H1 (cell line): ENCODE results near the gene NR2C2AP. TPM values are rescaled to one million over a fixed set of nuclear protein-coding genes. Genes with fewer than 3 reads are reported as not detected.

Experiments used
- CTCF ChIA-PET: fragments of 300-600 bp; sonication (Branson Sonifier 250); formaldehyde crosslinking; loops from one replicate; lab custom pipeline; 2021; ENCODE audit not compliant: partially characterized antibody; lab: Charles Lee
- POLR2A ChIA-PET: fragments of 300-600 bp; sonication (Branson Sonifier 250); formaldehyde crosslinking; loops from one replicate; lab custom pipeline; 2021; ENCODE audit warnings: inconsistent platforms; ENCODE audit not compliant: partially characterized antibody; lab: Charles Lee
- DNase-seq, 2 experiments: peaks; one replicate each; pipeline versions ENCODE4 v3.0.0 to v3.0.0-alpha.2; 2010 to 2022; ENCODE audit warnings: low spot score in 2 of 2, low read depth in 1 of 2, mixed read lengths in 1 of 2
- FAIRE-seq: peaks from 2 replicates; lab custom pipeline; 2011; peaks lifted over from hg19 to GRCh38; lab: Jason Lieb, UNC
- H2AFZ ChIP-seq: 2 replicates; pipeline ENCODE4 v1.8.1; 2012; ENCODE audit warnings: low read length, inconsistent platforms
- H2AK5ac ChIP-seq: 2 replicates; pipeline ENCODE4 v1.6.1; 2013; ENCODE audit warnings: low read depth, low read length
- H2BK120ac ChIP-seq: replicated peaks from 2 replicates; pipeline ENCODE3; 2013; ENCODE audit warnings: low read depth, low read length, inconsistent platforms
- H2BK12ac ChIP-seq: 2 replicates; pipeline ENCODE4 v1.6.1; 2013; ENCODE audit warnings: low read depth, low read length
- H2BK15ac ChIP-seq: 2 replicates; pipeline ENCODE4 v1.6.1; 2013; ENCODE audit warnings: low read length
- H2BK20ac ChIP-seq: 2 replicates; pipeline ENCODE4 v1.6.1; 2013; ENCODE audit warnings: low read length
- H2BK5ac ChIP-seq: 2 replicates; pipeline ENCODE4 v1.6.1; 2013; ENCODE audit warnings: low read depth, low read length
- H3K14ac ChIP-seq: 2 replicates; pipeline ENCODE4 v1.6.1; 2013; ENCODE audit warnings: inconsistent platforms; ENCODE audit not compliant: insufficient read length
- H3K18ac ChIP-seq: 2 replicates; pipeline ENCODE4 v1.6.1; 2013; ENCODE audit warnings: low read length; ENCODE audit errors: extremely low read depth
- H3K23ac ChIP-seq: 2 replicates; pipeline ENCODE4 v1.6.1; 2013; ENCODE audit warnings: inconsistent platforms; ENCODE audit not compliant: insufficient read length
- H3K23me2 ChIP-seq: 2 replicates; pipeline ENCODE4 v1.6.1; 2013; ENCODE audit warnings: low read depth, low read length
- H3K27ac ChIP-seq: 2 replicates; pipeline ENCODE4 v1.6.1; 2011; ENCODE audit warnings: low read depth, low read length, inconsistent platforms
- H3K27me3 ChIP-seq, 4 experiments: replicated peaks in 1 of 4; 1 replicate in 1 of 4; 2 replicates in 3 of 4; pipeline versions ENCODE4 v1.6.1 to v1.8.1; 2011 to 2013; ENCODE audit warnings: low read length in 3 of 4, mild to moderate bottlenecking in 3 of 4, inconsistent platforms in 2 of 4, mixed read lengths in 2 of 4, moderate library complexity in 1 of 4; ENCODE audit not compliant: control insufficient read depth in 3 of 4, insufficient read depth in 3 of 4; ENCODE audit errors: extremely low read depth in 1 of 4
- H3K36me3 ChIP-seq, 4 experiments: 2 replicates each; pipeline versions ENCODE4 v1.6.1 to v1.8.1; 2011 to 2013; ENCODE audit warnings: mild to moderate bottlenecking in 4 of 4, low read length in 3 of 4, moderate library complexity in 2 of 4, control low read depth in 1 of 4, inconsistent platforms in 1 of 4; ENCODE audit not compliant: insufficient read depth in 4 of 4, control insufficient read depth in 2 of 4
- H3K4ac ChIP-seq: replicated peaks from 2 replicates; pipeline ENCODE3; 2013; ENCODE audit warnings: low read length, low read depth, mixed read lengths, inconsistent platforms; ENCODE audit not compliant: insufficient read length
- H3K4me1 ChIP-seq, 4 experiments: replicated peaks in 1 of 4; 1 replicate in 1 of 4; 2 replicates in 3 of 4; pipeline versions ENCODE4 v1.6.1 to v1.8.1; 2011 to 2013; ENCODE audit warnings: low read length in 3 of 4, inconsistent platforms in 2 of 4, mixed read lengths in 1 of 4; ENCODE audit not compliant: insufficient read depth in 4 of 4, control insufficient read depth in 3 of 4
- H3K4me2 ChIP-seq, 2 experiments: 2 replicates each; pipeline versions ENCODE4 v1.6.1 to v1.8.1; 2011 to 2013; ENCODE audit warnings: low read depth in 2 of 2, low read length in 2 of 2, control low read depth in 1 of 2, inconsistent platforms in 1 of 2, mild to moderate bottlenecking in 1 of 2; ENCODE audit not compliant: insufficient read depth in 1 of 2
- H3K4me3 ChIP-seq, 4 experiments: fragments of 200-600, 300-600 bp in 1 of 4; sonication (generic), shearing (Covaris generic), sonication (Bioruptor Twin) in 1 of 4; 2 replicates each; pipeline versions ENCODE4 v1.5.1 to v1.8.1; 2011 to 2016; ENCODE audit warnings: low read length in 4 of 4, low read depth in 3 of 4, control low read depth in 2 of 4, inconsistent platforms in 2 of 4, mild to moderate bottlenecking in 2 of 4, mixed read lengths in 1 of 4, moderate library complexity in 1 of 4; ENCODE audit not compliant: insufficient read depth in 2 of 4; ENCODE audit errors: extremely low read depth in 1 of 4
- H3K56ac ChIP-seq: replicated peaks from 2 replicates; pipeline ENCODE3; 2013; ENCODE audit warnings: low read depth, mild to moderate bottlenecking, mixed read lengths, low read length, inconsistent platforms; ENCODE audit not compliant: insufficient read length
- H3K79me1 ChIP-seq: 2 replicates; pipeline ENCODE4 v1.6.1; 2013; ENCODE audit warnings: low read depth, low read length, control low read depth
- H3K79me2 ChIP-seq, 2 experiments: 2 replicates each; pipeline versions ENCODE4 v1.6.1 to v1.8.1; 2012 to 2013; ENCODE audit warnings: low read length in 2 of 2, mild to moderate bottlenecking in 2 of 2, inconsistent platforms in 1 of 2; ENCODE audit not compliant: insufficient read depth in 2 of 2, control insufficient read depth in 1 of 2
- H3K9ac ChIP-seq, 4 experiments: replicated peaks in 1 of 4; 1 replicate in 1 of 4; 2 replicates in 3 of 4; pipeline versions ENCODE4 v1.6.1 to v1.8.1; 2011 to 2013; ENCODE audit warnings: low read depth in 3 of 4, low read length in 3 of 4, control low read depth in 2 of 4, mild to moderate bottlenecking in 2 of 4, moderate library complexity in 2 of 4, inconsistent platforms in 1 of 4; ENCODE audit errors: extremely low read depth in 1 of 4
- H3K9me3 ChIP-seq, 2 experiments: 2 replicates each; pipeline versions ENCODE4 v1.6.1 to v1.8.1; 2012 to 2013; ENCODE audit warnings: mild to moderate bottlenecking in 2 of 2, moderate library complexity in 2 of 2, control low read depth in 1 of 2, inconsistent platforms in 1 of 2, low read depth in 1 of 2, low read length in 1 of 2, mixed read lengths in 1 of 2; ENCODE audit not compliant: insufficient read depth in 2 of 2
- H4K20me1 ChIP-seq, 2 experiments: replicated peaks in 1 of 2; 2 replicates each; pipeline versions ENCODE3 to v1.8.1; 2011 to 2013; ENCODE audit warnings: inconsistent platforms in 2 of 2, low read length in 2 of 2, mild to moderate bottlenecking in 1 of 2; ENCODE audit not compliant: insufficient read depth in 2 of 2, control insufficient read depth in 1 of 2
- H4K5ac ChIP-seq: 2 replicates; pipeline ENCODE4 v1.6.1; 2013; ENCODE audit warnings: low read length, low read depth, mixed read lengths, inconsistent platforms; ENCODE audit not compliant: insufficient read length
- H4K8ac ChIP-seq: 2 replicates; pipeline ENCODE4 v1.8.0; 2013; ENCODE audit warnings: mild to moderate bottlenecking, moderate library complexity, low read length, inconsistent platforms; ENCODE audit not compliant: insufficient read depth; ENCODE audit errors: extremely low read depth
- H4K91ac ChIP-seq: replicated peaks from 2 replicates; pipeline ENCODE3; 2013; ENCODE audit warnings: low read length, mixed read lengths, inconsistent platforms; ENCODE audit not compliant: insufficient read length
- HDAC2 ChIP-seq, 2 experiments: fragments of 300-600 bp in 1 of 2; sonication (generic) in 1 of 2; IDR thresholded peaks; 2 replicates each; pipeline ENCODE4 v1.6.1; 2011 to 2012; ENCODE audit warnings: low read depth in 2 of 2, low read length in 2 of 2, mild to moderate bottlenecking in 2 of 2, moderate library complexity in 2 of 2, borderline replicate concordance in 1 of 2, inconsistent platforms in 1 of 2
- HDAC6 ChIP-seq: IDR thresholded peaks from one replicate; pipeline ENCODE4 v1.7.1; 2012; ENCODE audit warnings: low read depth, mild to moderate bottlenecking, inconsistent platforms, low read length, moderate library complexity
- PHF8 ChIP-seq: fragments of 200-600 bp; sonication (generic); conservative IDR thresholded peaks from 2 replicates; pipeline ENCODE4 v1.7.1; 2012; ENCODE audit warnings: low read depth, mild to moderate bottlenecking, inconsistent platforms, low read length, moderate library complexity
- WGBS, 2 experiments: shearing (Covaris generic) in 1 of 2; methylation state at CpG; one replicate each; pipeline versions ENCODE4 v1.1.6 to v1.1.7; 2013 to 2015; ENCODE audit warnings: low lambda C conversion rate in 2 of 2, mixed read lengths in 2 of 2, inconsistent platforms in 1 of 2, low coverage in 1 of 2, missing lambda C conversion rate in 1 of 2; ENCODE audit not compliant: insufficient replicate concordance in 2 of 2, insufficient coverage in 1 of 2, insufficient read length in 1 of 2; ENCODE audit errors: extremely low coverage in 1 of 2, missing lambda C conversion rate in 1 of 2; 5-methylcytosine and 5-hydroxymethylcytosine counted together
- polyA plus RNA-seq, 7 experiments: library from polyadenylated mRNA; depleted of rRNA in 3 of 7; stranded (reverse) in 5 of 7; unstranded in 2 of 7; fragments of >200 nt in 5 of 7; fragments of 200-250 nt in 2 of 7; gene quantifications; 1 replicate in 5 of 7; 2 replicates in 1 of 7; 4 replicates in 1 of 7; pipeline versions ENCODE4 v1.2.1 to v1.2.3, GENCODE V29; 2011 to 2013; ENCODE audit warnings: missing spikeins in 2 of 7, mixed read lengths in 2 of 7
- total RNA-seq: library from RNA; stranded (reverse); fragmentation: NEBNext Ultra II Directional; extraction: Animal tissue kit (Norgen Biotek cat#: 25700); gene quantifications from 2 replicates; pipeline ENCODE4 v1.2.1, GENCODE V29; 2021

Gene NR2C2AP
- total and polyA plus RNA-seq, 2 of the 8 experiments (the other 6 are each of a cell fraction or from before 2014, with no cell fraction given), result 16.4 to 20.5 TPM

GRCh38 chr19:19191768-19192077, 11.5 kb downstream of the NR2C2AP start:
- H2BK20ac ChIP-seq, result no peak overlapping the region
- peak overlapping the region; percentile 57 to 86 for H3K4me2 ChIP-seq
- peak overlapping the region; percentile 91; the same call in 1 of the 2 replicates for H3K27ac ChIP-seq
- no peaks in the 10 kb centered on the region; a peak in 1 of 7 replicates for H3K4me1 ChIP-seq
- no peak overlapping the region; the same call in 1 of the 2 replicates for H3K18ac ChIP-seq
- H4K5ac ChIP-seq, result no peak overlapping the region
- H3K27me3 ChIP-seq, result no peaks in the 10 kb centered on the region
- peaks cover 3% of the 10 kb centered on the region; the same call in 1 of the 2 replicates for H3K23me2 ChIP-seq
- H3K79me2 ChIP-seq, result peaks cover 0 to 18% of the 10 kb centered on the region in 2 experiments; a peak in 2 of 4 replicates
- no peaks in the 10 kb centered on the region for H3K9me3 ChIP-seq
- no peak overlapping the region for H3K23ac ChIP-seq
- POLR2A ChIA-PET, result interaction anchor here (0.8 to 4.5 kb wide), 8 partner anchors 9 to 71 kb away, joined by 3 to 37 read pairs (median 4); partner anchors contain the start of gene NR2C2AP
- peaks cover 4% of the 10 kb centered on the region for H3K79me1 ChIP-seq
- no peak overlapping the region for H2BK12ac ChIP-seq
- H2BK5ac ChIP-seq, result no peak overlapping the region
- peak overlapping the region; percentile 85 to 96 (median 92) for H3K4me3 ChIP-seq
- H3K4ac ChIP-seq, result no peak overlapping the region
- peak overlapping the region; percentile 61; the same call in 1 of the 2 replicates for H2AK5ac ChIP-seq
- 5% methylated on average over 15 of the region's 17 CpGs; no CpG with 5 or more reads in 1 of the 2 experiments for WGBS, 2 experiments
- peaks cover 2 to 5% of the 10 kb centered on the region in 2 experiments for H4K20me1 ChIP-seq
- peak overlapping the region; percentile 66; the same call in 1 of the 2 replicates for H4K8ac ChIP-seq
- H3K36me3 ChIP-seq, result peaks cover 0 to under 1% (median 0%) of the 10 kb centered on the region in 4 experiments; a peak in 2 of 8 replicates
- CTCF ChIA-PET, result interaction anchor here (0.8 to 1.7 kb wide), 6 partner anchors 11 to 50 kb away, joined by 3 to 8 read pairs (median 3); partner anchors contain the start of gene NR2C2AP
- no peak overlapping the region for H3K14ac ChIP-seq
- no peak overlapping the region for H4K91ac ChIP-seq
- H3K56ac ChIP-seq, result peak overlapping the region; percentile 9
- TF ChIP-seq HDAC2 (IDR thresholded peaks at IDR 0.05; ENCODE audit: borderline replicate concordance in 1 of 2, low read depth in 2 of 2, low read length in 2 of 2) (peak in 1 of 2 experiments; percentile 95; a peak in 1 of 4 replicates), PHF8 (peak; percentile 80), HDAC6 (no peak)
- TF ChIP-seq, all 59 proteins: peak for 2
- H2AFZ ChIP-seq, result 0 out of 2 replicates have a peak overlapping the region, but pooled peaks have one; percentile 10
- H2BK120ac ChIP-seq, result no peak overlapping the region
- FAIRE-seq (no peak), DNase-seq (no peak)
- peak overlapping the region in 3 of 4 experiments; percentile 73 to 82 (median 76); a peak in 6 of 7 replicates for H3K9ac ChIP-seq
- H2BK15ac ChIP-seq, result no peak overlapping the region
